Endodermal cell (in vitro differentiated cells): Measurements from ENCODE around the gene MAP4K3. TPM values are rescaled to one million over a fixed set of nuclear protein-coding genes. Genes with fewer than 3 reads are reported as not detected.

Source experiments
- DNase-seq: peaks from one replicate; pipeline ENCODE4 v3.0.0-alpha.2; 2017
- H3K27ac ChIP-seq: 2 replicates; pipeline ENCODE4 v1.5.1; 2013; ENCODE audit warnings: mild to moderate bottlenecking, low read depth, low read length, moderate library complexity
- H3K27me3 ChIP-seq: 2 replicates; pipeline ENCODE4 v1.6.1; 2013; ENCODE audit warnings: mild to moderate bottlenecking, low read length, moderate library complexity; ENCODE audit not compliant: insufficient read depth, control insufficient read depth, poor library complexity, severe bottlenecking
- H3K36me3 ChIP-seq: 2 replicates; pipeline ENCODE4 v1.7.0; 2013; ENCODE audit warnings: mild to moderate bottlenecking, low read length, moderate library complexity; ENCODE audit not compliant: control insufficient read depth, insufficient read depth
- H3K4me1 ChIP-seq: one replicate; pipeline ENCODE4 v1.7.0; 2013; ENCODE audit warnings: low read length; ENCODE audit not compliant: control insufficient read depth, insufficient read depth
- H3K4me3 ChIP-seq: 2 replicates; pipeline ENCODE4 v1.5.1; 2013; ENCODE audit warnings: mild to moderate bottlenecking, low read length, moderate library complexity
- H3K9ac ChIP-seq: 2 replicates; pipeline ENCODE4 v1.6.1; 2013; ENCODE audit warnings: mild to moderate bottlenecking, low read length, moderate library complexity; ENCODE audit not compliant: poor library complexity, severe bottlenecking; ENCODE audit errors: extremely low read depth
- H3K9me3 ChIP-seq: 2 replicates; pipeline ENCODE4 v1.6.1; 2013; ENCODE audit warnings: mild to moderate bottlenecking, low read length, moderate library complexity; ENCODE audit not compliant: control insufficient read depth
- H3K27ac Mint-ChIP-seq: 2 replicates; pipeline ENCODE4 v1.8.0; 2020; ENCODE audit warnings: mixed read lengths
- H3K27me3 Mint-ChIP-seq: 2 replicates; pipeline ENCODE4 v1.8.0; 2021; ENCODE audit warnings: mild to moderate bottlenecking, mixed read lengths; ENCODE audit not compliant: insufficient read depth
- H3K36me3 Mint-ChIP-seq: 2 replicates; pipeline ENCODE4 v1.8.0; 2020; ENCODE audit warnings: low read depth, mixed read lengths
- H3K4me1 Mint-ChIP-seq: 2 replicates; pipeline ENCODE4 v1.8.0; 2020; ENCODE audit warnings: mixed read lengths
- H3K4me3 Mint-ChIP-seq: 2 replicates; pipeline ENCODE4 v1.8.0; 2020; ENCODE audit warnings: mild to moderate bottlenecking, moderate library complexity, mixed read lengths
- H3K9me3 Mint-ChIP-seq: 2 replicates; pipeline ENCODE4 v1.8.0; 2020; ENCODE audit warnings: mild to moderate bottlenecking, mixed read lengths
- CTCF ChIP-seq: fragments of 200-600 bp; sonication (generic); conservative IDR thresholded peaks from 2 replicates; pipeline ENCODE4 v1.5.0; 2021; ENCODE audit warnings: antibody characterized with exemption, mild to moderate bottlenecking
- WGBS, 2 experiments: methylation state at CpG; one replicate each; pipeline versions ENCODE4 v1.1.5 to v1.1.7; 2013; ENCODE audit warnings: missing lambda C conversion rate in 2 of 2, mixed read lengths in 1 of 2; ENCODE audit not compliant: insufficient coverage in 1 of 2, insufficient read length in 1 of 2; 5-methylcytosine and 5-hydroxymethylcytosine counted together
- total RNA-seq, 2 donors: library from RNA; stranded (reverse); fragmentation: NEBNext Ultra II Directional in 1 of 2; extraction: Animal tissue kit (Norgen Biotek cat#: 25700) in 1 of 2; gene quantifications; 2 replicates in 1 of 2; 3 replicates in 1 of 2; pipeline ENCODE4 v1.2.1, GENCODE V29; 2021

The MAP4K3 gene
- total RNA-seq, 2 donors from 2014 or later: 39.1 to 45.5 TPM

DNA sequence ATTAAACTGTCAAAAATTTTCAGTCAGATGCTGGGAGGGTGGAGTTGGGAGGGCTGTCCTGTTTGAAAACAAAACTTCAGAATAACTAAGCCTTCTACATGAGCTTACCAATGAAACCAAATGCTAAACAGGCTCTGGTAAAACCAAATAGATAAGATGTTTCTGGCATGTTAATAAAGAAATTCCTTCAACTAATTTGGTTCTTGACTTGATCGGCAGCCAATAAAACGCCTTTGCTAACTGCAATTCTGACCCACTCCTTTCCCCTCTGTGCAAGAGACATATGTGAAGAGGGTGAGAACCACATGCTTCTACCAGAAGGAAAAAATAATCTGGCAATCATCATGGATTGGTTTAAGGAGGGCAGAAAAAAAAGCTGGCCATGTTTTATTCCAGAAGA, 20.9 kb downstream of the MAP4K3 start:
- no peaks in the 10 kb centered on the region for H3K36me3 ChIP-seq
- H3K36me3 Mint-ChIP-seq: no peaks in the 10 kb centered on the region
- no peak for TF ChIP-seq CTCF
- no peaks in the 10 kb centered on the region for H3K9me3 Mint-ChIP-seq
- no peaks in the 10 kb centered on the region for H3K27me3 ChIP-seq
- H3K4me1 ChIP-seq: peaks cover 4% of the 10 kb centered on the region
- DNase-seq: no peak
- H3K9me3 ChIP-seq: no peaks in the 10 kb centered on the region
- H3K4me1 Mint-ChIP-seq: peaks cover 25% of the 10 kb centered on the region
- no peak overlapping the region for H3K27ac Mint-ChIP-seq
- H3K27ac ChIP-seq: no peak overlapping the region
- 100% methylated on average over 1 to 2 of the region's 2 CpGs for WGBS, 2 experiments
- no peaks in the 10 kb centered on the region for H3K27me3 Mint-ChIP-seq
- H3K4me3 ChIP-seq: no peak overlapping the region
- H3K9ac ChIP-seq: no peak overlapping the region
- H3K4me3 Mint-ChIP-seq: no peak overlapping the region

DNA sequence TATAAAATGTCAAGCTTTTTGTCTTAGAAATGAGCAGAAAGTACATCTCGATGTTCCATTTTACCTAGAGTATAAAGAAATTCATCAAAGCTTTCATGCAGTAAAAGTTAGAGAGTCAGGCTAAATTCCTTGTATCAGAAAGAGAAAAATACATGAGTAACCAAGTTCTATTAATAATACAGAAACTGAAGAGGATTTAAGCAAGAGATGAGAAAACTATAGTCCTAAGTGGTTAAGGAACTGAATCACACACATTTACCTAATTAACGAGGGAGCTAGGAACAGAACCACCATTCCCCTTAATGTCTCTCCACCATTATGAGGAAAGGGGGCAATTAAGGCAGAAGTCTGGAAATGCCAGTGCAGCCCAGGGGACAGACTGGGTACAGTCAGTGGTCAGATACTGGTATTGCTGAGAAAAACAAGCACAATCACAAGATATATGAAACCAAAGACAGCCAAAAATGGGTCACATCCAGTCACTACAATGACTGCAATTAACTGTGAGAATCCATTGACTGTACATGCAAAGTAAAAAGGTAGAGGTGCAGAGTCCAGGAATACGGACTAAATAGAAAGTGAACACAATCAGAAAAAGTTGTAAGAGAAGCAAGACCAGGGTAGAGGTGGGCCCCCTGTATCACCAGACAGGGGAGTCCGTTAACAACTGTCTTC, 23.9 kb downstream of the MAP4K3 start:
- Histone ChIP-seq H3K9ac (no peak overlapping the region), H3K4me1 (peaks cover 5% of the 10 kb centered on the region), H3K27me3 (no peaks in the 10 kb centered on the region), H3K9me3 (no peaks in the 10 kb centered on the region), H3K36me3 (no peaks in the 10 kb centered on the region), H3K4me3 (no peak overlapping the region), H3K27ac (no peak overlapping the region)
- H3K27ac Mint-ChIP-seq: no peak overlapping the region
- no peak overlapping the region for H3K4me3 Mint-ChIP-seq
- peaks cover 36% of the 10 kb centered on the region for H3K4me1 Mint-ChIP-seq
- no peaks in the 10 kb centered on the region for H3K9me3 Mint-ChIP-seq
- TF ChIP-seq CTCF: no peak
- WGBS, 2 experiments: 94 to 100% methylated on average over 1 to 4 of the region's 4 CpGs
- no peaks in the 10 kb centered on the region for H3K27me3 Mint-ChIP-seq
- no peaks in the 10 kb centered on the region for H3K36me3 Mint-ChIP-seq
- no peak for DNase-seq

GRCh38 chr2:39411181-39411944, 25.7 kb downstream of the MAP4K3 start:
- no peaks in the 10 kb centered on the region for H3K27me3 Mint-ChIP-seq
- no peak for DNase-seq
- Histone ChIP-seq H3K27ac (no peak overlapping the region), H3K36me3 (no peaks in the 10 kb centered on the region), H3K4me3 (no peak overlapping the region), H3K4me1 (peaks cover 5% of the 10 kb centered on the region), H3K9me3 (no peaks in the 10 kb centered on the region), H3K27me3 (no peaks in the 10 kb centered on the region), H3K9ac (no peak overlapping the region)
- H3K4me3 Mint-ChIP-seq: no peak overlapping the region
- H3K4me1 Mint-ChIP-seq: peaks cover 47% of the 10 kb centered on the region
- no peaks in the 10 kb centered on the region for H3K36me3 Mint-ChIP-seq
- 87 to 93% methylated on average over 8 to 10 of the region's 10 CpGs for WGBS, 2 experiments
- no peaks in the 10 kb centered on the region for H3K9me3 Mint-ChIP-seq
- no peak for TF ChIP-seq CTCF
- H3K27ac Mint-ChIP-seq: no peak overlapping the region
